ENCODE results near the gene YIPF5. TPM values are rescaled to one million over a fixed set of nuclear protein-coding genes. Genes with fewer than 3 reads are reported as not detected.

YIPF5 gene
- total RNA-seq, 1 donor from 2014 or later, result 44.7 TPM

GRCh38 chr5:144130306-144130705 lies 40.2 kb downstream of the YIPF5 start:
- Mint-ChIP-seq H3K27me3 (no peaks in the 10 kb centered on the region), H3K9me3 (ENCODE audit: low read depth) (no peaks in the 10 kb centered on the region), H3K4me3 (ENCODE audit: low read depth) (no peak overlapping the region), H3K27ac (no peak overlapping the region), H3K4me1 (ENCODE audit: low read depth) (peaks cover 6% of the 10 kb centered on the region), H3K36me3 (ENCODE audit: insufficient read depth) (no peaks in the 10 kb centered on the region)
- DNase-seq (ENCODE audit: low spot score, unreplicated experiment), result no peak
- no peak for TF ChIP-seq CTCF (IDR thresholded peaks at IDR 0.05; ENCODE audit: unreplicated experiment)

- no peak overlapping the region for H3K27ac Mint-ChIP-seq
- H3K4me3 Mint-ChIP-seq (ENCODE audit: low read depth), result no peak overlapping the region
- DNase-seq (ENCODE audit: low spot score, unreplicated experiment), result no peak
- H3K4me1 Mint-ChIP-seq (ENCODE audit: low read depth), result no peaks in the 10 kb centered on the region
- no peak for TF ChIP-seq CTCF (IDR thresholded peaks at IDR 0.05; ENCODE audit: unreplicated experiment)
- H3K36me3 Mint-ChIP-seq (ENCODE audit: insufficient read depth), result no peaks in the 10 kb centered on the region
- H3K27me3 Mint-ChIP-seq, result no peaks in the 10 kb centered on the region
- H3K9me3 Mint-ChIP-seq (ENCODE audit: low read depth), result no peaks in the 10 kb centered on the region
These were observed 41.6 kb downstream of the YIPF5 start for GRCh38 chr5:144128844-144129243.

- no peak for TF ChIP-seq CTCF (IDR thresholded peaks at IDR 0.05; ENCODE audit: unreplicated experiment)
- DNase-seq (ENCODE audit: low spot score, unreplicated experiment), result no peak
- Mint-ChIP-seq H3K36me3 (ENCODE audit: insufficient read depth) (no peaks in the 10 kb centered on the region), H3K9me3 (ENCODE audit: low read depth) (no peaks in the 10 kb centered on the region), H3K27me3 (no peaks in the 10 kb centered on the region), H3K27ac (no peak overlapping the region), H3K4me1 (ENCODE audit: low read depth) (no peaks in the 10 kb centered on the region), H3K4me3 (ENCODE audit: low read depth) (no peak overlapping the region)
These were observed 43.8 kb downstream of the YIPF5 start for GRCh38 chr5:144126707-144127106.

GRCh38 chr5:144125163-144125726 lies 45.2 kb downstream of the YIPF5 start:
- Mint-ChIP-seq H3K36me3 (ENCODE audit: insufficient read depth) (no peaks in the 10 kb centered on the region), H3K4me1 (ENCODE audit: low read depth) (no peaks in the 10 kb centered on the region), H3K4me3 (ENCODE audit: low read depth) (no peak overlapping the region), H3K27ac (no peak overlapping the region), H3K9me3 (ENCODE audit: low read depth) (peaks cover 1% of the 10 kb centered on the region), H3K27me3 (no peaks in the 10 kb centered on the region)
- no peak for DNase-seq (ENCODE audit: low spot score, unreplicated experiment)
- TF ChIP-seq CTCF (IDR thresholded peaks at IDR 0.05; ENCODE audit: unreplicated experiment), result no peak

- no peaks in the 10 kb centered on the region for H3K4me1 Mint-ChIP-seq (ENCODE audit: low read depth)
These were observed 47.8 kb downstream of the YIPF5 start for GRCh38 chr5:144122641-144123040.

More at GRCh38 chr5:144122641-144123040, 47.8 kb downstream of the YIPF5 start:
- Mint-ChIP-seq H3K9me3 (ENCODE audit: low read depth) (peaks cover 6% of the 10 kb centered on the region), H3K27ac (no peak overlapping the region), H3K4me3 (ENCODE audit: low read depth) (no peak overlapping the region), H3K36me3 (ENCODE audit: insufficient read depth) (no peaks in the 10 kb centered on the region), H3K27me3 (no peaks in the 10 kb centered on the region)
- DNase-seq (ENCODE audit: low spot score, unreplicated experiment), result no peak
- no peak for TF ChIP-seq CTCF (IDR thresholded peaks at IDR 0.05; ENCODE audit: unreplicated experiment)
